Suppressor macrophage treated with lipopolysaccharide for 4 hours (primary cell): ENCODE measurements around the gene TRPM2.
"Not testable (repeated sequence)": the region's sequence is repeated elsewhere in the genome, so short reads cannot be mapped to it uniquely, and the experiment has no call there.

Source experiments
- DNase-seq: peaks from one replicate; pipeline ENCODE4 v3.0.0-alpha.2; 2020

The TRPM2 gene

GRCh38 chr21:44356160-44356559 is 2.7 kb downstream of the TRPM2 start:
- DNase-seq: no peak

GRCh38 chr21:44356636-44357035 is 3.2 kb downstream of the TRPM2 start:
- DNase-seq: peak; percentile 93

- DNase-seq: no peak
Measured at GRCh38 chr21:44357064-44357837, 3.8 kb downstream of the TRPM2 start.

GRCh38 chr21:44359396-44359795 is 6.0 kb downstream of the TRPM2 start:
- DNase-seq: no peak

- peak; percentile 54 for DNase-seq
Measured at GRCh38 chr21:44360159-44360558, 6.7 kb downstream of the TRPM2 start.

GRCh38 chr21:44361903-44362302 is 8.5 kb downstream of the TRPM2 start:
- DNase-seq: not testable (repeated sequence)

GRCh38 chr21:44363278-44363677 is 9.9 kb downstream of the TRPM2 start:
- no peak for DNase-seq

- no peak for DNase-seq
Measured at GRCh38 chr21:44364151-44365053, 11.0 kb downstream of the TRPM2 start.

- DNase-seq: no peak
Measured at GRCh38 chr21:44365251-44365966, 12.0 kb downstream of the TRPM2 start.

GRCh38 chr21:44365967-44366585 is 12.7 kb downstream of the TRPM2 start:
- no peak for DNase-seq

GRCh38 chr21:44366586-44367211 is 13.3 kb downstream of the TRPM2 start:
- DNase-seq: no peak

GRCh38 chr21:44368711-44369446 is 15.5 kb downstream of the TRPM2 start:
- DNase-seq: no peak

GRCh38 chr21:44370027-44370735 is 16.8 kb downstream of the TRPM2 start:
- DNase-seq: no peak

GRCh38 chr21:44370786-44371410 is 17.5 kb downstream of the TRPM2 start:
- no peak for DNase-seq

- no peak for DNase-seq
Measured at GRCh38 chr21:44371596-44371995, 18.2 kb downstream of the TRPM2 start.

- DNase-seq: no peak
Measured at GRCh38 chr21:44372616-44373015, 19.2 kb downstream of the TRPM2 start.

GRCh38 chr21:44374601-44375280 is 21.3 kb downstream of the TRPM2 start:
- DNase-seq: no peak

GRCh38 chr21:44375281-44375651 is 21.8 kb downstream of the TRPM2 start:
- peak; percentile 58 for DNase-seq

- no peak for DNase-seq
Measured at GRCh38 chr21:44375761-44376241, 22.4 kb downstream of the TRPM2 start.

- no peak for DNase-seq
Measured at GRCh38 chr21:44376606-44377005, 23.2 kb downstream of the TRPM2 start.
